HepG2 (cell line): ENCODE data around the gene GRAMD2A. TPM values are rescaled to one million over a fixed set of nuclear protein-coding genes. Genes with fewer than 3 reads are reported as not detected.

Experiments
- ATAC-seq: fragments of 200-7000 bp; cut with Tn5 transposase; 3 replicates; pipeline ENCODE4 v1.9.1; 2020; ENCODE audit warnings: mild to moderate bottlenecking, moderate library complexity
- BruUV-seq: library from RNA; stranded (reverse); fragments of 400-500 nt; replicated peaks from 2 replicates; lab custom pipeline; 2021; lab: Mats Ljungman, UMichigan
- CTCF ChIA-PET: fragments of 300-600 bp; formaldehyde crosslinking; extraction: SDS; loops from one replicate; lab custom pipeline; 2021; ENCODE audit warnings: low total read pairs, inconsistent platforms, low intra/inter-chr PET ratio; lab: Yijun Ruan, JAX
- POLR2A ChIA-PET: fragments of 350-600 bp; sonication (Branson Sonifier 250); formaldehyde crosslinking; loops from one replicate; lab custom pipeline; 2020; ENCODE audit warnings: antibody characterized with exemption, inconsistent platforms; lab: Yijun Ruan, JAX
- DNase-seq: peaks from one replicate; pipeline ENCODE4 v3.0.0-alpha.2; 2015; ENCODE audit warnings: low spot score
- FAIRE-seq: peaks from 3 replicates; lab custom pipeline; 2011; peaks lifted over from hg19 to GRCh38; lab: Jason Lieb, UNC
- H2AFZ ChIP-seq: one replicate; pipeline ENCODE4 v1.6.1; 2011; ENCODE audit warnings: low read length, inconsistent platforms
- H3K27ac ChIP-seq: fragments of 300-600 bp; 3 replicates; pipeline ENCODE4 v1.8.0; 2011; ENCODE audit warnings: mixed run types, mild to moderate bottlenecking, mixed read lengths, low read length, inconsistent platforms; ENCODE audit not compliant: insufficient read depth; ENCODE audit errors: extremely low read length
- H3K27me3 ChIP-seq, 2 experiments: fragments of 200-600 bp in 1 of 2; 2 replicates in 1 of 2; 3 replicates in 1 of 2; pipeline versions ENCODE4 v1.6.0 to v1.8.0; 2011; ENCODE audit warnings: low read length in 2 of 2, mild to moderate bottlenecking in 2 of 2, moderate library complexity in 2 of 2, inconsistent platforms in 1 of 2; ENCODE audit not compliant: insufficient read depth in 2 of 2, control insufficient read depth in 1 of 2
- H3K36me3 ChIP-seq, 2 experiments: fragments of 200-600 bp in 1 of 2; replicated peaks in 1 of 2; 2 replicates in 1 of 2; 3 replicates in 1 of 2; pipeline versions ENCODE4 v1.5.1 to v1.8.0; 2011; ENCODE audit warnings: low read length in 2 of 2, inconsistent platforms in 1 of 2; ENCODE audit not compliant: insufficient read depth in 2 of 2, control insufficient read depth in 1 of 2
- H3K4me1 ChIP-seq: 2 replicates; pipeline ENCODE4 v1.5.1; 2012; ENCODE audit warnings: low read length, inconsistent platforms; ENCODE audit not compliant: insufficient read depth
- H3K4me2 ChIP-seq: 2 replicates; pipeline ENCODE4 v1.6.0; 2011; ENCODE audit warnings: low read depth, low read length, inconsistent platforms
- H3K4me3 ChIP-seq, 3 experiments: fragments of 200-600 bp in 1 of 3; sonication (generic), shearing (Covaris generic) in 1 of 3; replicated peaks in 1 of 3; 2 replicates each; pipeline ENCODE4 v1.5.1; 2011 to 2016; ENCODE audit warnings: low read length in 3 of 3, inconsistent platforms in 2 of 3, low read depth in 2 of 3, mild to moderate bottlenecking in 2 of 3, control low read depth in 1 of 3, mixed read lengths in 1 of 3; ENCODE audit not compliant: insufficient read depth in 1 of 3
- H3K79me2 ChIP-seq: one replicate; pipeline ENCODE4 v1.6.1; 2011; ENCODE audit warnings: low read length, inconsistent platforms; ENCODE audit not compliant: insufficient read depth
- H3K9ac ChIP-seq: 2 replicates; pipeline ENCODE4 v1.6.0; 2011; ENCODE audit warnings: mild to moderate bottlenecking, low read depth, low read length, inconsistent platforms; ENCODE audit not compliant: insufficient read depth
- H3K9me3 ChIP-seq: 2 replicates; pipeline ENCODE4 v1.5.1; 2012; ENCODE audit warnings: mild to moderate bottlenecking, low read length
- H4K20me1 ChIP-seq: 2 replicates; pipeline ENCODE4 v1.6.0; 2011; ENCODE audit warnings: inconsistent platforms, mild to moderate bottlenecking, low read length, moderate library complexity; ENCODE audit not compliant: insufficient read depth
- AKAP8 ChIP-seq: sonication (generic); formaldehyde crosslinking; IDR thresholded peaks from 2 replicates; pipeline ENCODE4 v1.5.1; 2020; ENCODE audit warnings: mild to moderate bottlenecking, missing genetic modification reagents
- KAT7 ChIP-seq: IDR thresholded peaks from 2 replicates; pipeline ENCODE4 v1.6.1; 2018; ENCODE audit warnings: borderline replicate concordance, missing compliant biosample characterization
- SNAI1 ChIP-seq: sonication (generic); formaldehyde crosslinking; IDR thresholded peaks from 2 replicates; pipeline ENCODE4 v1.5.0; 2020; ENCODE audit warnings: mild to moderate bottlenecking, missing genetic modification reagents, borderline replicate concordance
- TAF1 ChIP-seq: sonication (generic); formaldehyde crosslinking; IDR thresholded peaks from 2 replicates; pipeline ENCODE4 v1.4.0; 2020; ENCODE audit warnings: missing genetic modification reagents
- ZNF225 ChIP-seq: sonication (generic); formaldehyde crosslinking; IDR thresholded peaks from 2 replicates; pipeline ENCODE4 v1.4.0; 2020; ENCODE audit warnings: mild to moderate bottlenecking, missing genetic modification reagents
- ZNF333 ChIP-seq: sonication (generic); formaldehyde crosslinking; IDR thresholded peaks from 2 replicates; pipeline ENCODE4 v1.4.0; 2020; ENCODE audit warnings: mild to moderate bottlenecking, missing genetic modification reagents, borderline replicate concordance
- ZNF720 ChIP-seq: sonication (generic); formaldehyde crosslinking; IDR thresholded peaks from 2 replicates; pipeline ENCODE4 v1.4.0; 2020; ENCODE audit warnings: missing genetic modification reagents
- ZNF781 ChIP-seq: sonication (generic); formaldehyde crosslinking; IDR thresholded peaks from 2 replicates; pipeline ENCODE4 v1.5.1; 2020; ENCODE audit warnings: borderline replicate concordance, mild to moderate bottlenecking, missing genetic modification reagents; ENCODE audit errors: not compliant biosample characterization
- ZNF83 ChIP-seq: sonication (generic); formaldehyde crosslinking; IDR thresholded peaks from 2 replicates; pipeline ENCODE4 v1.4.0; 2020; ENCODE audit warnings: missing genetic modification reagents, mild to moderate bottlenecking, borderline replicate concordance
- ZSCAN30 ChIP-seq: sonication (generic); formaldehyde crosslinking; IDR thresholded peaks from 2 replicates; pipeline ENCODE4 v1.5.0; 2020; ENCODE audit warnings: mild to moderate bottlenecking, missing genetic modification reagents
- WGBS: methylation state at CpG from one replicate; pipeline ENCODE4 v1.1.6; 2017; ENCODE audit warnings: low lambda C conversion rate; 5-methylcytosine and 5-hydroxymethylcytosine counted together
- in situ Hi-C: cut with HindIII; loops from 2 replicates; pipeline ENCODE4 v1.10.0; 2017; ENCODE audit warnings: low pct_unique_long_range_greater_than_20kb; ENCODE audit not compliant: extremely low pct_ligation_motif_present
- intact Hi-C: fragments of 100-400 bp; cut with micrococcal nuclease; formaldehyde crosslinking; loops from one replicate; pipeline ENCODE4 v1.10.0; 2022; ENCODE audit not compliant: unreplicated experiment
- polyA plus RNA-seq, 8 experiments: library from polyadenylated mRNA; depleted of rRNA in 3 of 8; stranded (reverse) in 7 of 8; unstranded in 1 of 8; fragments of >200 nt; fragmentation: Illumina TruSeq in 4 of 8; extraction: Trizol in 4 of 8; gene quantifications; 2 replicates each; pipeline versions ENCODE4 v1.2.1 to v1.2.3, GENCODE V29; 2011 to 2016; ENCODE audit warnings: low read depth in 4 of 8, missing spikeins in 1 of 8, mixed read lengths in 1 of 8; ENCODE audit not compliant: insufficient read depth in 1 of 8
- total RNA-seq, 5 experiments: library from RNA; depleted of rRNA; stranded (reverse); fragments of >200 nt; fragmentation: Illumina TruSeq; extraction: Trizol; gene quantifications; 2 replicates each; pipeline ENCODE4 v1.2.3, GENCODE V29; 2016; ENCODE audit warnings: low read depth in 1 of 5
- TF ChIP-seq, protein P1 (sequence below): IDR thresholded peaks from 2 replicates; pipeline ENCODE4 v1.6.1; 2016; ENCODE audit warnings: mild to moderate bottlenecking
- TF ChIP-seq, protein P2 (sequence below), 2 experiments: fragments of 450-650 bp in 1 of 2; sonication (generic) in 1 of 2; formaldehyde crosslinking; IDR thresholded peaks; 2 replicates each; pipeline versions ENCODE4 v1.5.0 to v1.8.0; 2020 to 2022; ENCODE audit warnings: mild to moderate bottlenecking in 1 of 2, missing genetic modification reagents in 1 of 2
- TF ChIP-seq, protein P3 (sequence below): sonication (generic); formaldehyde crosslinking; IDR thresholded peaks from 2 replicates; pipeline ENCODE4 v1.4.0; 2020; ENCODE audit warnings: mild to moderate bottlenecking, missing genetic modification reagents
- TF ChIP-seq, protein P4 (sequence below): sonication (generic); formaldehyde crosslinking; IDR thresholded peaks from 2 replicates; pipeline ENCODE4 v1.5.1; 2020; ENCODE audit warnings: missing genetic modification reagents, mild to moderate bottlenecking, borderline replicate concordance

GRAMD2A gene
- total and polyA plus RNA-seq, 2 of the 13 experiments (the other 11 are each of a cell fraction or from before 2014, with no cell fraction given), result 0.04 TPM; not detected in 1

DNA sequence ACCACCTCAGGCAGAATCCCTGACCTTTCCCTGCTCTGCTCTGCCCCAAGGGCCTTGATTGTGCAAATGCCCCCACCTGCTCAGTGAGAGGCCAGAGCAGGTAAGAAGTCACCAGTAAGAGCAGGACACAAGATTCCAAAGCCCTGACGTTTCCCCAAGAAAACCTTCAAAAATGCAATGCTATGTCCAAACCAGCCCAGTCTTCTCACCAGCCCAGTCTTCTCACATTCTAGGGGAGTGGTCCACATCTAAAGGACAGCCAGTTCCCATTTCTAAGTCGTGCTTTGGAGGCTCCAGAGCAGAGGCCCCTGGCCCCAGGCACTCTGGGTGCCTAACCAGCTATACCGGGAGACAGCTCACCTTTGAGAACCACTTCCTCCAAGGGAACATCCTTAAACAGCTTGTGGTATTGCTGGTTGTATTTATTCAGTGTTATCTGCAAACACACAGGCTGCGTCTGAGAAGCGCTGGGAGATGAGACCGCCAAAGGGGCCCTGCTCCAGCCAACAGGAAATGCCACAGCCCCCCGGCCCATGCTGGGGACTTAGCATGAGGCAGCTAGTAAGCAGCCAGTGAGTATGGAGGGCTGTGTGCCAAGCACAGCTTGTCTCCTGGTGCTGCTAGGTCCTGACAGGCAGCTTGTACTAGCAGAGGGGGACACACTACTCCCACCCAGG lies 29.3 kb downstream of the GRAMD2A start:
- Histone ChIP-seq H2AFZ (no peak overlapping the region), H3K9me3 (no peaks in the 10 kb centered on the region), H3K27ac (no peak overlapping the region), H3K4me2 (no peak overlapping the region; the same call in 1 of the 2 replicates), H3K9ac (no peak overlapping the region), H3K36me3 (no peaks in the 10 kb centered on the region), H3K27me3 (peaks cover 6 to 38% of the 10 kb centered on the region in 2 experiments; a peak in 3 of 5 replicates), H3K4me1 (peaks cover 26% of the 10 kb centered on the region), H3K4me3 (no peak overlapping the region), H3K79me2 (no peaks in the 10 kb centered on the region), H4K20me1 (no peaks in the 10 kb centered on the region)
- no TSS peak for BruUV-seq
- no peak for TF ChIP-seq SNAI1 (CRISPR knock-in tag)
- TF ChIP-seq, protein P1, sequence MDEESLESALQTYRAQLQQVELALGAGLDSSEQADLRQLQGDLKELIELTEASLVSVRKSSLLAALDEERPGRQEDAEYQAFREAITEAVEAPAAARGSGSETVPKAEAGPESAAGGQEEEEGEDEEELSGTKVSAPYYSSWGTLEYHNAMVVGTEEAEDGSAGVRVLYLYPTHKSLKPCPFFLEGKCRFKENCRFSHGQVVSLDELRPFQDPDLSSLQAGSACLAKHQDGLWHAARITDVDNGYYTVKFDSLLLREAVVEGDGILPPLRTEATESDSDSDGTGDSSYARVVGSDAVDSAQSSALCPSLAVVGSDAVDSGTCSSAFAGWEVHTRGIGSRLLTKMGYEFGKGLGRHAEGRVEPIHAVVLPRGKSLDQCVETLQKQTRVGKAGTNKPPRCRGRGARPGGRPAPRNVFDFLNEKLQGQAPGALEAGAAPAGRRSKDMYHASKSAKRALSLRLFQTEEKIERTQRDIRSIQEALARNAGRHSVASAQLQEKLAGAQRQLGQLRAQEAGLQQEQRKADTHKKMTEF, result no peak
- TF ChIP-seq, protein P2, sequence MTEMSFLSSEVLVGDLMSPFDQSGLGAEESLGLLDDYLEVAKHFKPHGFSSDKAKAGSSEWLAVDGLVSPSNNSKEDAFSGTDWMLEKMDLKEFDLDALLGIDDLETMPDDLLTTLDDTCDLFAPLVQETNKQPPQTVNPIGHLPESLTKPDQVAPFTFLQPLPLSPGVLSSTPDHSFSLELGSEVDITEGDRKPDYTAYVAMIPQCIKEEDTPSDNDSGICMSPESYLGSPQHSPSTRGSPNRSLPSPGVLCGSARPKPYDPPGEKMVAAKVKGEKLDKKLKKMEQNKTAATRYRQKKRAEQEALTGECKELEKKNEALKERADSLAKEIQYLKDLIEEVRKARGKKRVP (CRISPR knock-in tag; IDR thresholded peaks at IDR 0.05), result no peak
- no peak for TF ChIP-seq ZNF83
- no peak for TF ChIP-seq ZNF720 (CRISPR knock-in tag)
- TF ChIP-seq, protein P3, sequence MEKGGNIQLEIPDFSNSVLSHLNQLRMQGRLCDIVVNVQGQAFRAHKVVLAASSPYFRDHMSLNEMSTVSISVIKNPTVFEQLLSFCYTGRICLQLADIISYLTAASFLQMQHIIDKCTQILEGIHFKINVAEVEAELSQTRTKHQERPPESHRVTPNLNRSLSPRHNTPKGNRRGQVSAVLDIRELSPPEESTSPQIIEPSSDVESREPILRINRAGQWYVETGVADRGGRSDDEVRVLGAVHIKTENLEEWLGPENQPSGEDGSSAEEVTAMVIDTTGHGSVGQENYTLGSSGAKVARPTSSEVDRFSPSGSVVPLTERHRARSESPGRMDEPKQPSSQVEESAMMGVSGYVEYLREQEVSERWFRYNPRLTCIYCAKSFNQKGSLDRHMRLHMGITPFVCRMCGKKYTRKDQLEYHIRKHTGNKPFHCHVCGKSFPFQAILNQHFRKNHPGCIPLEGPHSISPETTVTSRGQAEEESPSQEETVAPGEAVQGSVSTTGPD (CRISPR knock-in tag), result no peak
- no peak for TF ChIP-seq TAF1 (CRISPR knock-in tag)
- no peak for TF ChIP-seq AKAP8 (CRISPR knock-in tag)
- TF ChIP-seq ZNF781 (CRISPR knock-in tag), result no peak
- TF ChIP-seq, protein P4, sequence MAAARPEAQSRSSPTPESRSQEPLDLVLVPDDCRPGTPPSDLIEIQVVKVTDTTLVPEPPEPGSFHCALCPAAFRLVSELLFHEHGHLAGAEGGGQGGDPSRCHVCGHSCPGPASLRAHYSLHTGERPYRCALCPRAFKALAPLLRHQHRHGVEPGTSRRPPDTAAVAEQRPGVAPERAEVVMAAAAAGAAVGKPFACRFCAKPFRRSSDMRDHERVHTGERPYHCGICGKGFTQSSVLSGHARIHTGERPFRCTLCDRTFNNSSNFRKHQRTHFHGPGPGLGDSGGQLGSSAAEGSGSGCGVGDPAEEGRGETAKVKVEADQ, result no peak
- TF ChIP-seq KAT7 (CRISPR knock-in tag), result no peak
- TF ChIP-seq ZSCAN30 (CRISPR knock-in tag), result no peak
- TF ChIP-seq ZNF333 (CRISPR knock-in tag), result no peak
- no peak for TF ChIP-seq ZNF225 (CRISPR knock-in tag)
- no peak for DNase-seq
- intact Hi-C loops (no loop called here), in situ Hi-C loops (no loop called here)
- ATAC-seq, result peak; percentile 41
- FAIRE-seq, result no peak
- WGBS, result 0% methylated on average over 4 of the region's 7 CpGs
- ChIA-PET POLR2A (no interaction called here), CTCF (no interaction called here)
